ENCODE results near the gene SLC16A2.
A peak's percentile ranks its signal among the peaks of the same experiment; 100 is the strongest.

SLC16A2 gene

DNA sequence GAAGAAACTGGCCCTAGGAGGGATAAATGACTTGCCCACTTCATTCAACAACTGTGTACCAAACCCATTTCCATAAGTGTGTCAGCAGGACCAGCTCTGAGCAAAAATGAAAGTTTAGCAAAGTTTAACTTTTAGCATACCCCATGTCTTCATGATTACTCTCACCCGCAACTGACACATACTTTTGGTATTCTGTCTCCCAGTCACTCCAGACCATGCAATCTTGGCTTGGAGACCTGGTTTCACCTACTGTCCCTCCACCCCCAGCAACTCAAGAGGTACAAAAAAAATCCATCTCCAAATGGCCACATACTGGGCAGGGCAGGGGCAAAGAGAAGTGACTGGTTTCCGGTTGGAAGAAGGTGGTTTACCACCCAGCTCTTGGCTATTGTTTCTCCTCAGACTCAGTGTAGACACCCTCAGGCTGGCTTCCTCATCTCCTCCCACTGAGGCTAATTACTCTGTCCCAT is 113.3 kb downstream of the SLC16A2 start:
- Histone ChIP-seq H3K27ac (no peak overlapping the region), H3K27me3 (ENCODE audit: insufficient read depth, low read depth, severe bottlenecking) (peaks cover 13% of the 10 kb centered on the region), H3K36me3 (no peaks in the 10 kb centered on the region), H3K4me3 (ENCODE audit: low read depth, low read length) (no peak overlapping the region), H3K9me3 (ENCODE audit: severe bottlenecking) (no peaks in the 10 kb centered on the region)
- TF ChIP-seq, protein P1, sequence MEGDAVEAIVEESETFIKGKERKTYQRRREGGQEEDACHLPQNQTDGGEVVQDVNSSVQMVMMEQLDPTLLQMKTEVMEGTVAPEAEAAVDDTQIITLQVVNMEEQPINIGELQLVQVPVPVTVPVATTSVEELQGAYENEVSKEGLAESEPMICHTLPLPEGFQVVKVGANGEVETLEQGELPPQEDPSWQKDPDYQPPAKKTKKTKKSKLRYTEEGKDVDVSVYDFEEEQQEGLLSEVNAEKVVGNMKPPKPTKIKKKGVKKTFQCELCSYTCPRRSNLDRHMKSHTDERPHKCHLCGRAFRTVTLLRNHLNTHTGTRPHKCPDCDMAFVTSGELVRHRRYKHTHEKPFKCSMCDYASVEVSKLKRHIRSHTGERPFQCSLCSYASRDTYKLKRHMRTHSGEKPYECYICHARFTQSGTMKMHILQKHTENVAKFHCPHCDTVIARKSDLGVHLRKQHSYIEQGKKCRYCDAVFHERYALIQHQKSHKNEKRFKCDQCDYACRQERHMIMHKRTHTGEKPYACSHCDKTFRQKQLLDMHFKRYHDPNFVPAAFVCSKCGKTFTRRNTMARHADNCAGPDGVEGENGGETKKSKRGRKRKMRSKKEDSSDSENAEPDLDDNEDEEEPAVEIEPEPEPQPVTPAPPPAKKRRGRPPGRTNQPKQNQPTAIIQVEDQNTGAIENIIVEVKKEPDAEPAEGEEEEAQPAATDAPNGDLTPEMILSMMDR (IDR thresholded peaks at IDR 0.05; ENCODE audit: low read depth, low read length), result no peak
- DNase-seq, result no peak

DNA sequence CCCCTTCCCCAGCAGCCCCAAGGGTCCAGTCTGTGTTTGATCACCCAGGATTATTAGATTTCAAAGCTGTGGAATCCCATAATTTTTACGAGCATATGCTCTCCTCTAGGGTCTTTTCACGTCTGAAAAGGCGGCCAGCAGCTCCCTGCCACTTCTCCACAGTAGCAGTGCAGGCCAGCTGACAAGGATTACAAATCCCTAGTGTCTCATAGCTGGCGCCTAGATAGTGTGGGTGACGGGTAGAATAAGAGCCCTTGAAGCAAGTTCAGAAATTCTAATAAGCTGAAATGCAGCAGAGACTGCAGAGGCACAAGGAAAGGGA is 113.8 kb downstream of the SLC16A2 start:
- Histone ChIP-seq H3K4me3 (ENCODE audit: low read depth, low read length) (peak overlapping the region; percentile 59), H3K36me3 (no peaks in the 10 kb centered on the region), H3K27ac (no peak overlapping the region), H3K27me3 (ENCODE audit: insufficient read depth, low read depth, severe bottlenecking) (peaks cover 13% of the 10 kb centered on the region), H3K9me3 (ENCODE audit: severe bottlenecking) (no peaks in the 10 kb centered on the region)
- DNase-seq, result peak; percentile 37
- TF ChIP-seq, protein P1 (IDR thresholded peaks at IDR 0.05; ENCODE audit: low read depth, low read length), result no peak

DNA sequence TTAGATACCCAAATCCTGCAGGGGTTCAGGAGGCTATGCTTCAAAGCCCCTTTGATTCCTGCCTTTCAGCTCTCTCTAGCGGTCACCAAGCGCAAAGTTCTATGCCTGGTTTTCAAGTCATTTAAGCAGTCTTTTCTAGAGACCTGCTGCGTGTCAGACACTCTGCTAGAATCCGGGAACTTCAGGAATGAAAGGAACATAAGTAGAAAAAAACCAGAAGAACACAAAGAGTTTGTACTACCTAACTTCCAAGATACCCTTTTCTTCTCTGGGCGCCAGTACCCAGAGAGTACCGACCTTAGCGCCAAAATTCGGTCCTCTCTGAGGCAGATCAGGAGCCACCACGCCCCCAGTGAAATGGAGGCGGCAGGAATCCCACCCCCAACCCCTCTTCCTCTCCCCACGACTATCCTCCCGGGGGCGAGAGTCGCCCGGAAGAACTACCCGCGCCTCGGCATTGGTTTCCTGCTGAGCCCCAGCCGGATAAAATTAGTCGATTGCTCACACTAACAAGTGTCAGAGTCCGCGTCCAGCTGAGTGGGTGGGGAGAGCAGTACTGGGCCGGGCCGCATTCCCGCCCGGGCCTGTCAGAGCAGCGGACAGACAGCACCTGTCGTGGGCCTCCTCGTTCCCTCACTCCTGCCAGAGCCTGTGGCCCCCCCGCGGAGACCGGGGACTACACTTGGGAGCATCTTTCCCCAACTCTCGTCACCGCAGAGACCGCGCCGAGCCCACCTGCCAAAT is 114.3 kb downstream of the SLC16A2 start:
- peak overlapping the region; percentile 59 for H3K4me3 ChIP-seq (ENCODE audit: low read depth, low read length)
- no peaks in the 10 kb centered on the region for H3K9me3 ChIP-seq (ENCODE audit: severe bottlenecking)
- peak overlapping the region; percentile 90 for H3K27ac ChIP-seq
- DNase-seq, result peak; percentile 36
- TF ChIP-seq, protein P1 (IDR thresholded peaks at IDR 0.05; ENCODE audit: low read depth, low read length), result peak; percentile 46; the same call in 1 of the 2 replicates
- peaks cover 13% of the 10 kb centered on the region for H3K27me3 ChIP-seq (ENCODE audit: insufficient read depth, low read depth, severe bottlenecking)
- H3K36me3 ChIP-seq, result no peaks in the 10 kb centered on the region

DNA sequence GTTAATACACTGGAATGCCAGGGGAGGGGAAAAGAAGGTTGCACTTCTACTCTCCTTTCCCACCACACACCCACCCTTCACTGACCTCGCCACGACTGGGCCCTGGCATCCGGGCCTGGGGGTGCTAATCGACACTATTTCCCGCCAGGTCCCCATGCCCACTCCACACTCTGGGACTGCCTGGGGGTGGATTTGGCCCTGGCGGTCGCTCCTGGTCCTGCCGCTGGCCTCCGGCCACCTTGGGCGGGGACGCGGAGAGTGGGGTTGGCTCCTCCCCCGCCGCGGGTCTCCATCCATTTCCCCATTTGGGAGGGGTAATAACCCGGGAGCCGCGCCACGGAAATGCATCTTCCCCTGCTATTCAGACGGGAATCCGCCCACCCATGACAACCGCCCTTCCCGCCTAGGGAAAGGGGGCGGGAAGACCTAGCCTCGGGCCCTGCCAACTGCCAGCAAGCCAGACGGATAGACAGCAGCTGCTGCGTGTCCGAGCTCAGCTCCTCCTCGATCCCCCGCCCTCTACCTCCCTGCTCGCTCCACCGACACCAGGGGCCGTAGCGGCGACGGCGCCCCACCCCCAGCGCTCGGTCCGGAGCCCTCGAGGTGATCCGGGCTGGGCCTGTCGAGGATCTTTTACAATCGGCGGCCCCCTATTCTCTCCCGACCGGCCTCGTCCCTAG is 115.0 kb downstream of the SLC16A2 start:
- DNase-seq, result peak; percentile 89
- TF ChIP-seq, protein P1 (IDR thresholded peaks at IDR 0.05; ENCODE audit: low read depth, low read length), result peak; percentile 32; the same call in 1 of the 2 replicates
- Histone ChIP-seq H3K27me3 (ENCODE audit: insufficient read depth, low read depth, severe bottlenecking) (peaks cover 13% of the 10 kb centered on the region), H3K9me3 (ENCODE audit: severe bottlenecking) (no peaks in the 10 kb centered on the region), H3K36me3 (no peaks in the 10 kb centered on the region), H3K27ac (peak overlapping the region; percentile 90), H3K4me3 (ENCODE audit: low read depth, low read length) (peak overlapping the region; percentile 59)

DNA sequence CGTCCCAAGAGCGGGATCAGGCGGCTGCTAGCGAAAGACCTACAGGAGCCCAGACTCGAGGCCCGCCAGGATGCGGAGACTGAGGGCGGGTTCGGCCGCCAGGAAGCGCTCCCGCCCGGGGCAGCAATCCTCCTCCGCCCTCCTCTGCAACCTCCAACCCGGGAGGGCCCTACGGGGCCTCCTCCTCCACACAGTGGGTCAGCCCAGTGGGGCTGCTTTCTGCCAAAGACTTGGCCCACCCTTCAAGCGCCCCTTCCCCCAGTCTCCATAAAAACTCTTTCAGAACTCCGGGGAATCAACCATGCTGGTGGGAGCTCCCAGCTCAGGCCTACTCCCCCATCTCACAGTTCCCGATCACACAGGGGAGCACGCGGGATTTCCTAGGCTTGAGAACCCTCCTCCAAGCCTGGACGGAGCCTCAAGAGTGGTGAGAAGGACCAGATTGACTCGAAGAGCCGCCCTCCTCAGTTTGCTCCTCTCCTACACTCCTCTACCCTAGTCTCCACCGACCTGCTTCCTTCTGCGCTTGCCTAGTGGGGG is 115.6 kb downstream of the SLC16A2 start:
- Histone ChIP-seq H3K9me3 (ENCODE audit: severe bottlenecking) (no peaks in the 10 kb centered on the region), H3K4me3 (ENCODE audit: low read depth, low read length) (peak overlapping the region; percentile 59), H3K27me3 (ENCODE audit: insufficient read depth, low read depth, severe bottlenecking) (peaks cover 13% of the 10 kb centered on the region), H3K27ac (peak overlapping the region; percentile 90), H3K36me3 (no peaks in the 10 kb centered on the region)
- peak; percentile 29 for DNase-seq
- TF ChIP-seq, protein P1 (IDR thresholded peaks at IDR 0.05; ENCODE audit: low read depth, low read length), result no peak

Data from WERI-Rb-1 (cell line).